AG10803 (cell line): ENCODE results near the gene KLK12.

Experiments
- DNase-seq: peaks from one replicate; pipeline ENCODE4 v3.0.0; 2010; ENCODE audit warnings: low read depth
- H3K4me3 ChIP-seq: 2 replicates; pipeline ENCODE4 v1.5.1; 2011; ENCODE audit warnings: mild to moderate bottlenecking, low read length, control low read depth
- CTCF ChIP-seq: conservative IDR thresholded peaks from 2 replicates; pipeline ENCODE4 v1.5.1; 2011; ENCODE audit warnings: mild to moderate bottlenecking, low read length, control low read depth, inconsistent platforms

The KLK12 gene

GRCh38 chr19:51030631-51031030 lies 4.2 kb downstream of the KLK12 start:
- no peak for TF ChIP-seq CTCF
- DNase-seq, result no peak
- H3K4me3 ChIP-seq, result no peak overlapping the region

GRCh38 chr19:51029718-51030117 lies 5.1 kb downstream of the KLK12 start:
- no peak for TF ChIP-seq CTCF
- H3K4me3 ChIP-seq, result no peak overlapping the region
- DNase-seq, result no peak

- no peak for DNase-seq
- no peak for TF ChIP-seq CTCF
- no peak overlapping the region for H3K4me3 ChIP-seq
These were observed 6.9 kb downstream of the KLK12 start for GRCh38 chr19:51027873-51028272.

- no peak overlapping the region for H3K4me3 ChIP-seq
- DNase-seq, result no peak
- TF ChIP-seq CTCF, result no peak
These were observed 7.5 kb downstream of the KLK12 start for GRCh38 chr19:51027126-51027806.

- H3K4me3 ChIP-seq, result no peak within 1 kb of the TSS
- TF ChIP-seq CTCF, result no peak
- no peak for DNase-seq
These were observed 8.3 kb downstream of the KLK12 start, which contains the start of gene KLK11 for GRCh38 chr19:51026554-51026831. TSS of gene KLK11 (minus strand) at chr19:51026616. CDS start at chr19:51025631, 985 bp downstream.

GRCh38 chr19:51025809-51026553 lies 8.8 kb downstream of the KLK12 start:
- TF ChIP-seq CTCF, result no peak
- no peak for DNase-seq

GRCh38 chr19:51025401-51025800 lies 9.4 kb downstream of the KLK12 start:
- no peak for DNase-seq
- TF ChIP-seq CTCF, result no peak

More at GRCh38 chr19:51025809-51026553, 8.8 kb downstream of the KLK12 start:
- H3K4me3 ChIP-seq, result no peak overlapping the region

More at GRCh38 chr19:51025401-51025800, 9.4 kb downstream of the KLK12 start:
- H3K4me3 ChIP-seq, result no peak overlapping the region
